Neural cell (in vitro differentiated cells): ENCODE measurements around the gene MYLIP. TPM values are rescaled to one million over a fixed set of nuclear protein-coding genes. Genes with fewer than 3 reads are reported as not detected.

Experiments
- H2AFZ ChIP-seq: fragments of 200-600, 300-800 bp; sonication (generic), shearing (Covaris generic); 2 replicates; pipeline ENCODE4 v1.6.0; 2014; ENCODE audit warnings: low read depth, mild to moderate bottlenecking, antibody characterized with exemption, low read length, moderate library complexity
- H3F3A ChIP-seq: fragments of 200-600 bp; shearing (Covaris generic); 2 replicates; pipeline ENCODE4 v1.6.1; 2016; ENCODE audit warnings: mild to moderate bottlenecking, moderate library complexity, mixed read lengths, antibody characterized with exemption, low read length; ENCODE audit not compliant: insufficient read depth, poor library complexity, severe bottlenecking
- H3K27ac ChIP-seq: fragments of 200-600, 300-800 bp; sonication (generic), shearing (Covaris generic); 2 replicates; pipeline ENCODE4 v1.5.1; 2014; ENCODE audit warnings: mild to moderate bottlenecking, low read length, moderate library complexity
- H3K27me3 ChIP-seq: fragments of 300-800, 200-600 bp; sonication (generic), shearing (Covaris generic); 2 replicates; pipeline ENCODE4 v1.6.0; 2014; ENCODE audit warnings: mild to moderate bottlenecking, low read depth, low read length, moderate library complexity; ENCODE audit not compliant: insufficient read depth
- H3K36me3 ChIP-seq: fragments of 300-800, 200-600 bp; sonication (generic), shearing (Covaris generic); 2 replicates; pipeline ENCODE4 v1.5.1; 2014; ENCODE audit warnings: mild to moderate bottlenecking, antibody characterized with exemption, low read length, moderate library complexity; ENCODE audit not compliant: insufficient read depth
- H3K4me2 ChIP-seq: fragments of 300-800, 200-600 bp; sonication (generic), shearing (Covaris generic); 2 replicates; pipeline ENCODE4 v1.6.0; 2014; ENCODE audit warnings: mild to moderate bottlenecking, low read length
- H3K4me3 ChIP-seq: fragments of 300-800, 200-600 bp; sonication (generic), shearing (Covaris generic); 2 replicates; pipeline ENCODE4 v1.5.1; 2014; ENCODE audit warnings: mild to moderate bottlenecking, low read length, moderate library complexity
- H3K79me2 ChIP-seq: fragments of 200-600 bp; shearing (Covaris generic); replicated peaks from 2 replicates; pipeline ENCODE4 v1.6.0; 2014; ENCODE audit warnings: mild to moderate bottlenecking, low read length, moderate library complexity; ENCODE audit not compliant: insufficient read depth
- H3K9ac ChIP-seq: fragments of 300-800, 200-600 bp; sonication (generic), shearing (Covaris generic); 2 replicates; pipeline ENCODE4 v1.6.1; 2016; ENCODE audit warnings: mild to moderate bottlenecking, low read length, mixed read lengths
- H3K9me2 ChIP-seq: fragments of 200-600 bp; shearing (Covaris generic); 2 replicates; pipeline ENCODE4 v1.6.1; 2016; ENCODE audit warnings: mild to moderate bottlenecking, low read length, mixed read lengths; ENCODE audit not compliant: insufficient read depth
- H3K9me3 ChIP-seq: fragments of 200-600, 300-800 bp; sonication (generic), shearing (Covaris generic); 2 replicates; pipeline ENCODE4 v1.6.1; 2016; ENCODE audit warnings: mild to moderate bottlenecking, mixed run types, low read length, moderate library complexity, mixed read lengths
- H4K20me1 ChIP-seq: fragments of 200-600 bp; shearing (Covaris generic); 2 replicates; pipeline ENCODE4 v1.6.1; 2016; ENCODE audit warnings: mild to moderate bottlenecking, mixed run types; ENCODE audit not compliant: insufficient read depth
- CTCF ChIP-seq: fragments of 450-650 bp; IDR thresholded peaks from 2 replicates; pipeline ENCODE4 v1.5.1; 2014; ENCODE audit warnings: antibody characterized with exemption, mild to moderate bottlenecking, moderate library complexity; ENCODE audit not compliant: poor library complexity, severe bottlenecking
- EP300 ChIP-seq: fragments of 450-650 bp; conservative IDR thresholded peaks from 2 replicates; pipeline ENCODE4 v1.6.1; 2014; ENCODE audit warnings: antibody characterized with exemption, mild to moderate bottlenecking, moderate library complexity; ENCODE audit not compliant: poor library complexity, severe bottlenecking
- EZH2 ChIP-seq: fragments of 200-600, 300-800 bp; shearing (Covaris generic), sonication (generic); IDR thresholded peaks from 2 replicates; pipeline ENCODE4 v1.6.1; 2014; ENCODE audit warnings: antibody characterized with exemption, low read length, borderline replicate concordance, mild to moderate bottlenecking; ENCODE audit not compliant: insufficient read depth, poor library complexity, severe bottlenecking
- MXI1 ChIP-seq: fragments of 450-650 bp; conservative IDR thresholded peaks from 2 replicates; pipeline ENCODE4 v1.6.1; 2014; ENCODE audit warnings: antibody characterized with exemption, mild to moderate bottlenecking; ENCODE audit not compliant: poor library complexity, severe bottlenecking
- POLR2AphosphoS5 ChIP-seq: IDR thresholded peaks from 2 replicates; pipeline ENCODE4 v1.6.1; 2012
- RAD21 ChIP-seq: fragments of 450-650 bp; conservative IDR thresholded peaks from 2 replicates; pipeline ENCODE4 v1.6.1; 2014; ENCODE audit warnings: antibody characterized with exemption, mild to moderate bottlenecking, moderate library complexity
- REST ChIP-seq: IDR thresholded peaks from 2 replicates; pipeline ENCODE4 v1.6.1; 2012; ENCODE audit warnings: borderline replicate concordance
- SMC3 ChIP-seq: fragments of 450-650 bp; conservative IDR thresholded peaks from 2 replicates; pipeline ENCODE4 v1.6.1; 2014; ENCODE audit warnings: antibody characterized with exemption, mild to moderate bottlenecking, moderate library complexity; ENCODE audit not compliant: poor library complexity
- TAF1 ChIP-seq: IDR thresholded peaks from 2 replicates; pipeline ENCODE4 v1.6.1; 2012; ENCODE audit warnings: low read depth
- polyA plus RNA-seq: library from polyadenylated mRNA; depleted of rRNA; stranded (reverse); fragments of >200 nt; gene quantifications from 2 replicates; pipeline ENCODE4 v1.2.3, GENCODE V29; 2014

Gene MYLIP
- polyA plus RNA-seq, 1 donor from 2014 or later: 8.1 TPM

DNA sequence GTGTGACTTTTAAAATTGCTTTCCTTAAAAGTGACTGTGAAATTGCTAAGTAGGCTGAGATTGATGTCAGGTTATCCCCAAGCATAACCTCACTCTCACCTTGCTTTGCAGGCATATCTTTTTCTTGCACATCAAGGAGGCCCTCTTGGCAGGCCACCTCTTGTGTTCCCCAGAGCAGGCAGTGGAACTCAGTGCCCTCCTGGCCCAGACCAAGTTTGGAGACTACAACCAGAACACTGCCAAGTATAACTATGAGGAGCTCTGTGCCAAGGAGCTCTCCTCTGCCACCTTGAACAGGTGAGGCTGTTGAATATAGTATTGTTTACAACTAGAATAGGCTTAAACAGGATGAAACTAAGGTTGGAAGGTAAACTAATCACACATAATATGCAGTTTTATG, 12.6 kb downstream of the MYLIP start:
- Histone ChIP-seq H3K4me2 (no peak overlapping the region), H4K20me1 (no peaks in the 10 kb centered on the region)

GRCh38 chr6:16145038-16145437, 16.2 kb downstream of the MYLIP start:
- H3K36me3 ChIP-seq: peaks cover 13% of the 10 kb centered on the region
- H3K27me3 ChIP-seq: no peaks in the 10 kb centered on the region
- H3K9ac ChIP-seq: no peak overlapping the region
- H4K20me1 ChIP-seq: no peaks in the 10 kb centered on the region
- no peaks in the 10 kb centered on the region for H3K79me2 ChIP-seq
- H3K27ac ChIP-seq: no peak overlapping the region
- no peak overlapping the region for H3K4me2 ChIP-seq
- no peaks in the 10 kb centered on the region for H3K9me2 ChIP-seq
- no peak overlapping the region for H3K4me3 ChIP-seq
- H3K9me3 ChIP-seq: no peaks in the 10 kb centered on the region
- H2AFZ ChIP-seq: no peak overlapping the region
- no peaks in the 10 kb centered on the region for H3F3A ChIP-seq
- TF ChIP-seq MXI1 (no peak), CTCF (no peak), RAD21 (no peak), EZH2 (no peak), REST (no peak), SMC3 (no peak)

More for the DNA sequence above, 12.6 kb downstream of the MYLIP start:
- Histone ChIP-seq H3K9me3 (no peaks in the 10 kb centered on the region), H2AFZ (no peak overlapping the region), H3K79me2 (no peaks in the 10 kb centered on the region), H3K9me2 (no peaks in the 10 kb centered on the region), H3K36me3 (peaks cover 13% of the 10 kb centered on the region), H3F3A (no peaks in the 10 kb centered on the region), H3K27ac (no peak overlapping the region), H3K4me3 (no peak overlapping the region), H3K27me3 (no peaks in the 10 kb centered on the region), H3K9ac (no peak overlapping the region)
- TF ChIP-seq REST (no peak), RAD21 (no peak), MXI1 (no peak), EZH2 (no peak), CTCF (no peak), SMC3 (no peak), TAF1 (no peak), POLR2AphosphoS5 (no peak), EP300 (no peak)
